ENCODE results near the gene SSH2.

GRCh38 chr17:29718446-29719039 lies 211.5 kb downstream of the SSH2 start:
- TF ChIP-seq CTCF (conservative IDR thresholded peaks at IDR 0.05 in 1 of 2, IDR thresholded peaks at IDR 0.05 in 1 of 2; ENCODE audit: extremely low read depth in 1 of 2, insufficient read depth in 1 of 2, low read depth in 1 of 2, low read length in 2 of 2) (no peak), EZH2 (IDR thresholded peaks at IDR 0.05; ENCODE audit: borderline replicate concordance, low read length) (no peak)

Data from mammary epithelial cell (primary cell).